Activated CD8-positive, alpha-beta T cell treated with anti-CD3 and anti-CD28 coated beads for 36 hours (primary cell): Measurements from ENCODE around the gene TMEM52. TPM values are rescaled to one million over a fixed set of nuclear protein-coding genes. Genes with fewer than 3 reads are reported as not detected.

ENCODE experiments used
- ATAC-seq: fragments of 200-7000 bp; cut with Tn5 transposase; one replicate; pipeline ENCODE4 v1.10.0; 2021; ENCODE audit warnings: mild to moderate bottlenecking, moderate library complexity
- CTCF ChIA-PET: fragments of 350-600 bp; sonication (Branson Sonifier 250); formaldehyde crosslinking; loops from one replicate; lab custom pipeline; 2021; ENCODE audit warnings: antibody characterized with exemption; lab: Charles Lee
- POLR2A ChIA-PET: fragments of 350-600 bp; sonication (Branson Sonifier 250); formaldehyde crosslinking; loops from one replicate; lab custom pipeline; 2021; ENCODE audit warnings: antibody characterized with exemption; lab: Charles Lee
- DNase-seq: peaks from one replicate; pipeline ENCODE4 v3.0.0-alpha.2; 2020
- H3K27ac Mint-ChIP-seq: one replicate; pipeline ENCODE4 v1.8.0; 2021; ENCODE audit warnings: mild to moderate bottlenecking, mixed read lengths
- H3K27me3 Mint-ChIP-seq: one replicate; pipeline ENCODE4 v1.8.0; 2021; ENCODE audit warnings: mixed read lengths
- H3K36me3 Mint-ChIP-seq: one replicate; pipeline ENCODE4 v1.8.0; 2021; ENCODE audit warnings: low read depth, mixed read lengths
- H3K4me1 Mint-ChIP-seq: one replicate; pipeline ENCODE4 v1.8.0; 2021; ENCODE audit warnings: low read depth, mixed read lengths
- H3K4me3 Mint-ChIP-seq: one replicate; pipeline ENCODE4 v1.8.0; 2021; ENCODE audit warnings: mild to moderate bottlenecking, moderate library complexity, mixed read lengths
- H3K9me3 Mint-ChIP-seq: one replicate; pipeline ENCODE4 v1.8.0; 2021; ENCODE audit warnings: mixed read lengths
- intact Hi-C: fragments of 100-400 bp; cut with micrococcal nuclease; formaldehyde crosslinking; loops from one replicate; pipeline ENCODE4 v1.10.0; 2022
- total RNA-seq, 2 experiments: library from RNA; stranded (reverse); gene quantifications; one replicate each; pipeline ENCODE4 v1.2.3, GENCODE V29; 2021
- TF ChIP-seq, protein P1 (sequence below): fragments of 200-600 bp; IDR thresholded peaks from one replicate; pipeline ENCODE4 v1.8.0; 2022; ENCODE audit warnings: antibody characterized with exemption, mild to moderate bottlenecking

The TMEM52 gene
- total RNA-seq, 2 experiments from 2014 or later: 2.1 to 2.2 TPM

DNA sequence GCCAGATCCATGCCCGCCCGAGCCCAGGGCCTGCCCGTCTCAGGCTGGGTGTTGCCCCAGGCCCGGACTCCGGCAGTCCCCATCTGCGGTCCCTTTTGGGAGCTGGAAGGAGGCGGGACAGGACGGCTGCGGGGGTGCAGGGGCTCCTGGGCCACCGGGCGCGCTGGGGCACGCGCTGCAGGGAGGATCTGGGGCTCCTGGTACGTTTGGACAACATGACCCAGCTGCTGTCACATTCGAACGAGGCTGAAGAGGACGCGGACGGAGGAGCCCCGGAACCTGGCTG lies 10.6 kb downstream of the TMEM52 start:
- ChIA-PET CTCF (interaction anchor here (0.6 to 5.4 kb wide), 17 partner anchors 9 to 142 kb away, joined by 3 to 80 read pairs (median 4); partner anchors contain the start of gene TMEM52), POLR2A (interaction anchor here (1.0 to 1.7 kb wide), 7 partner anchors 9 to 132 kb away, joined by 3 to 9 read pairs (median 6); no protein-coding TSS in a partner anchor)
- Mint-ChIP-seq H3K27ac (peak overlapping the region; percentile 42), H3K36me3 (no peaks in the 10 kb centered on the region), H3K4me3 (peak overlapping the region; percentile 66), H3K4me1 (peaks cover 13% of the 10 kb centered on the region), H3K27me3 (no peaks in the 10 kb centered on the region), H3K9me3 (no peaks in the 10 kb centered on the region)
- intact Hi-C loops: no loop called here
- TF ChIP-seq, protein P1, sequence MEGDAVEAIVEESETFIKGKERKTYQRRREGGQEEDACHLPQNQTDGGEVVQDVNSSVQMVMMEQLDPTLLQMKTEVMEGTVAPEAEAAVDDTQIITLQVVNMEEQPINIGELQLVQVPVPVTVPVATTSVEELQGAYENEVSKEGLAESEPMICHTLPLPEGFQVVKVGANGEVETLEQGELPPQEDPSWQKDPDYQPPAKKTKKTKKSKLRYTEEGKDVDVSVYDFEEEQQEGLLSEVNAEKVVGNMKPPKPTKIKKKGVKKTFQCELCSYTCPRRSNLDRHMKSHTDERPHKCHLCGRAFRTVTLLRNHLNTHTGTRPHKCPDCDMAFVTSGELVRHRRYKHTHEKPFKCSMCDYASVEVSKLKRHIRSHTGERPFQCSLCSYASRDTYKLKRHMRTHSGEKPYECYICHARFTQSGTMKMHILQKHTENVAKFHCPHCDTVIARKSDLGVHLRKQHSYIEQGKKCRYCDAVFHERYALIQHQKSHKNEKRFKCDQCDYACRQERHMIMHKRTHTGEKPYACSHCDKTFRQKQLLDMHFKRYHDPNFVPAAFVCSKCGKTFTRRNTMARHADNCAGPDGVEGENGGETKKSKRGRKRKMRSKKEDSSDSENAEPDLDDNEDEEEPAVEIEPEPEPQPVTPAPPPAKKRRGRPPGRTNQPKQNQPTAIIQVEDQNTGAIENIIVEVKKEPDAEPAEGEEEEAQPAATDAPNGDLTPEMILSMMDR: no peak
- ATAC-seq (no peak), DNase-seq (peak; percentile 42)

DNA sequence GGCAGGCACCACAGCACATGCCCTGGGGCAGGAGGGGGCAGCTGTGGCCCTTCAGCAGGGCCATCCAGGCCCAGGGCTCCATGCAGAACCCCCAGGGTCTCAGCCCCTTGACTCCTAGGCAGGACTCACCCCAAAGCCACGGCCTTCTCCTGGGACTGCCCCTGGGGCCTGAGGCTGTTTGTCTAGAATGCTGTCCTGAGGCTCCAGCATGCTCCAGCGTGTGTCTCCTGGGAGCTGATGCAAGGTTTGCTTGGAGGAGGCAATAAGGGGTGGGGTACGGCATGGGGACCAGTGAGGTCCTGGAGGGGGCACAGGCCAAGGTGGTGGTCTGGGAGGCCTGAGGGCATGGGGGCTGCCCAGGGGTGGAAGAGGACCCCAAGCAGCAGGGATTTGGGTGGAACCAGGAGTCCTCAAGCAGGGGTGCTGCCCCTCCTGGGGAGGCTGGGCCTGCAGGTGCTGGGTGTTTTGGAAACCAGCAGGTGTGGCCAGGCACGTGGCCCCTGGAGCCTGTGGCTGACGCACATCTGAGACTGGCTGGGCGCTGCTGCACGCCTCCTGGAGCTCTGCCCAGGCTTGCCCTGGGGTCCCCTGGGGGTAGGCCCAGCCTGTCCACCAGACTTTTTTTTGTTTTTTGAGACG lies 11.9 kb downstream of the TMEM52 start:
- Mint-ChIP-seq H3K4me1 (peaks cover 13% of the 10 kb centered on the region), H3K27me3 (no peaks in the 10 kb centered on the region), H3K4me3 (no peak overlapping the region), H3K27ac (no peak overlapping the region), H3K36me3 (no peaks in the 10 kb centered on the region), H3K9me3 (no peaks in the 10 kb centered on the region)
- ChIA-PET CTCF (interaction anchor here (1.3 to 5.4 kb wide), 9 partner anchors 11 to 137 kb away, joined by 4 to 80 read pairs (median 18); no protein-coding TSS in a partner anchor), POLR2A (interaction anchor here (1.2 to 1.7 kb wide), 3 partner anchors 9 to 18 kb away, joined by 3 to 6 read pairs (median 4); no protein-coding TSS in a partner anchor)
- intact Hi-C loops: no loop called here
- TF ChIP-seq, protein P1: no peak
- DNase-seq (peak; percentile 39), ATAC-seq (no peak)

DNA sequence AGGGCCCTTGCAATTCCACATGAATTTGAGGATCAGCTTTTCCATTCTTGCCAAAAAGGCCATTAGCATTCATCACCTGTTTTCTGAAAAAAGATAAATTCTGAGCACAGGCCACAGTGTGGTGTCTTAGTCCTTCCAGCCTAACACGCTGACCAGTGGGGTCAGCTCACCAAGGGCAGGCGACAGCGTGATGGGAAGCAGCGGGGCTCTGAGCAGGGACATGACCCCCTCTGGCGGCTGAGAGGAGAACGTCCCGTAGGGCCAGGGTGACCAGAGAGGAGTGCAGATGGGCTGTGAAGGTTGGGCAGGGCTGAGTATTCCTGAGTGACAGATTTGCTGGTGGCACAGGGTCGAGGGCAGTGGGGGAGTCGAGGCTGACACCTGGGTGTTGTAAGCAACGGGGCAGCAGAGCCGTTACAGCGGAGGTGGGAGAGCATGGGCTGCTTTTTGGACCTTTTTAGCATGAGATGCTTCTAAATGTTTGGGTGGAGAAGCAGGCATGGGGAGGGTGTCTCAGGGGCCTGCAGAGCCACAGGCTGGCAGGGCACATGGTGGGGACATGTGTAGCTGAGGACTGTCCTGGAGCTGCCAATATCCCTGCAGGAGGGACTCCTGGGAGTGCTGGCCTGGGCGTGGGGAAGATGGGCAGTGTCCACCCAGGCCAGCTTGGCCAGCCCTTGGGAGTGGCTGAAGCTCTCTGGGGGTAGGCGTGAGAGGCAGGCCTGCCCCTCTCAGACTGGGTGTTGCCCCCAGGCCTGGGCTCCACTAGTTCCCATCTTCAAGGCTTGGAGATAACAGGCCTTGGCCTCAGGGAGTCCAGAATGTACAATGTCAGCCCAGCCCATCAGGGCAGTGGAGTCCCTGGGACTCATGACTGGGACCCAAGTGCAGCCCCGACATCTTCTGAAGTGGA lies 12.6 kb downstream of the TMEM52 start:
- intact Hi-C loops: no loop called here
- peak; percentile 80 for DNase-seq
- peaks cover 13% of the 10 kb centered on the region for H3K4me1 Mint-ChIP-seq
- H3K36me3 Mint-ChIP-seq: no peaks in the 10 kb centered on the region
- H3K4me3 Mint-ChIP-seq: peak overlapping the region; percentile 14
- no peaks in the 10 kb centered on the region for H3K27me3 Mint-ChIP-seq
- ChIA-PET CTCF (interaction anchor here (0.5 to 5.4 kb wide), 33 partner anchors 11 to 300 kb away, joined by 3 to 80 read pairs (median 5); no protein-coding TSS in a partner anchor), POLR2A (interaction anchor here (0.6 to 1.7 kb wide), 7 partner anchors 11 to 182 kb away, joined by 3 to 5 read pairs (median 3); partner anchors contain the start of gene CDK11A)
- H3K27ac Mint-ChIP-seq: no peak overlapping the region
- TF ChIP-seq, protein P1: peak; percentile 96
- ATAC-seq: peak; percentile 41
- no peaks in the 10 kb centered on the region for H3K9me3 Mint-ChIP-seq

DNA sequence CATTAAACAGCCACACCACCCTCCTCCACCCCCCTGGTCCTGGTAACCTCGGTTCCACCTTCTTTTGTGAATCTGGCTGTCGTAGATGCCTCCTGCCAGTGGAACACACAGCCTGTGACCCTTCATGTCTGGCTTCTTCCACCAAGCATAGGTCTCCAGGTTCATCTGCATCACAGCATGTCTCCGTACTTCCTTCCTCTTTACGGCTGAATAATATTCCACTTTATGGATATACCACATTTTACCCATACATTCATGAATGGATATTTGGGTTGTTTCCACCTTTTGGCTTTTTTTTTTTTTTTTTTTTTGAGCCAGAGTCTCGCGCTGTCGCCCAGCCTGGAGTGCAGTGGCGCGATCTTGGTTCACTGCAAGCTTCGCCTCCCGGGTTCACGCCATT lies 15.9 kb downstream of the TMEM52 start:
- H3K4me1 Mint-ChIP-seq: peaks cover 11% of the 10 kb centered on the region
- TF ChIP-seq, protein P1: no peak
- POLR2A ChIA-PET: no interaction called here
- intact Hi-C loops: no loop called here
- H3K4me3 Mint-ChIP-seq: no peak overlapping the region
- no peaks in the 10 kb centered on the region for H3K9me3 Mint-ChIP-seq
- no peak for ATAC-seq
- CTCF ChIA-PET: no interaction called here
- H3K36me3 Mint-ChIP-seq: no peaks in the 10 kb centered on the region
- H3K27ac Mint-ChIP-seq: no peak overlapping the region
- no peak for DNase-seq
- peaks cover 2% of the 10 kb centered on the region for H3K27me3 Mint-ChIP-seq
